ENCODE measurements around the gene SYT1. TPM values are rescaled to one million over a fixed set of nuclear protein-coding genes. Genes with fewer than 3 reads are reported as not detected.
A peak's percentile ranks its signal among the peaks of the same experiment; 100 is the strongest.

The SYT1 gene
- total RNA-seq, 1 donor from 2014 or later, result 33.2 TPM

DNA sequence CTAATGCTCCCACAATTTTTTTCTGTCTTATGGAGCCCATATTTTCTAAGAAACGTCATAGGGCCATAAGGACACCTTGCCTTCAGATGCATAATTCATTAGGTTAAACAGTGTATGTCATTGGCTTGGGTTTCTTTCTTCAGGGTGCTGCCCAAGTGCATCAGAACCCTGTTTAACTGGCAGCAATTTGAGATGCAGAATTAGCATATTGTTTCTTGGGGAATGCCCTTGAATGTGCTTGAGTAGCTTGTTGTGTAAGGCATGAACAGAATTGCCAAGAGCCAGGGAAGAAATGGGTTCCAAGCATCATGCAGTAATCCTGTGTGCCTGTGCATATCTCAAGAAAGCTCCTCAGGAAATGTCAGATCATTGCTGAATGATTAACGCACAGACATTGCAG is 277.2 kb downstream of the SYT1 start:
- Mint-ChIP-seq H3K4me1 (ENCODE audit: low read depth, unreplicated experiment) (peaks cover 3% of the 10 kb centered on the region), H3K27me3 (ENCODE audit: low read depth, unreplicated experiment) (no peaks in the 10 kb centered on the region), H3K36me3 (ENCODE audit: low read depth, unreplicated experiment) (no peaks in the 10 kb centered on the region), H3K4me3 (ENCODE audit: unreplicated experiment) (no peak overlapping the region), H3K9me3 (ENCODE audit: unreplicated experiment) (no peaks in the 10 kb centered on the region), H3K27ac (ENCODE audit: unreplicated experiment) (no peak overlapping the region)
- Histone ChIP-seq H3K79me2 (ENCODE audit: insufficient read depth, low read length) (no peaks in the 10 kb centered on the region), H3K9me3 (ENCODE audit: insufficient read depth, low read depth, low read length) (no peaks in the 10 kb centered on the region), H3K4me3 (ENCODE audit: insufficient read depth, low read depth, low read length) (no peak overlapping the region), H3K36me3 (ENCODE audit: insufficient read depth, low read length) (no peaks in the 10 kb centered on the region), H3K27me3 (ENCODE audit: insufficient read depth, low read length) (no peaks in the 10 kb centered on the region), H4K20me1 (ENCODE audit: insufficient read depth, low read length) (no peaks in the 10 kb centered on the region), H3K27ac (ENCODE audit: low read depth, low read length) (no peak overlapping the region), H2AFZ (ENCODE audit: low read depth, low read length) (no peak overlapping the region), H3K9ac (ENCODE audit: low read length) (no peak overlapping the region), H3K4me2 (ENCODE audit: low read length) (no peak overlapping the region), H3K4me1 (ENCODE audit: insufficient read depth, low read length) (no peaks in the 10 kb centered on the region)
- FAIRE-seq, result no peak
- no peak for DNase-seq (ENCODE audit: low read depth)
- TF ChIP-seq, protein P1, sequence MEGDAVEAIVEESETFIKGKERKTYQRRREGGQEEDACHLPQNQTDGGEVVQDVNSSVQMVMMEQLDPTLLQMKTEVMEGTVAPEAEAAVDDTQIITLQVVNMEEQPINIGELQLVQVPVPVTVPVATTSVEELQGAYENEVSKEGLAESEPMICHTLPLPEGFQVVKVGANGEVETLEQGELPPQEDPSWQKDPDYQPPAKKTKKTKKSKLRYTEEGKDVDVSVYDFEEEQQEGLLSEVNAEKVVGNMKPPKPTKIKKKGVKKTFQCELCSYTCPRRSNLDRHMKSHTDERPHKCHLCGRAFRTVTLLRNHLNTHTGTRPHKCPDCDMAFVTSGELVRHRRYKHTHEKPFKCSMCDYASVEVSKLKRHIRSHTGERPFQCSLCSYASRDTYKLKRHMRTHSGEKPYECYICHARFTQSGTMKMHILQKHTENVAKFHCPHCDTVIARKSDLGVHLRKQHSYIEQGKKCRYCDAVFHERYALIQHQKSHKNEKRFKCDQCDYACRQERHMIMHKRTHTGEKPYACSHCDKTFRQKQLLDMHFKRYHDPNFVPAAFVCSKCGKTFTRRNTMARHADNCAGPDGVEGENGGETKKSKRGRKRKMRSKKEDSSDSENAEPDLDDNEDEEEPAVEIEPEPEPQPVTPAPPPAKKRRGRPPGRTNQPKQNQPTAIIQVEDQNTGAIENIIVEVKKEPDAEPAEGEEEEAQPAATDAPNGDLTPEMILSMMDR (IDR thresholded peaks at IDR 0.05; ENCODE audit: insufficient read depth, low read depth, low read length), result no peak
- no peak for TF ChIP-seq EZH2 (IDR thresholded peaks at IDR 0.05; ENCODE audit: insufficient read depth, low read length)

DNA sequence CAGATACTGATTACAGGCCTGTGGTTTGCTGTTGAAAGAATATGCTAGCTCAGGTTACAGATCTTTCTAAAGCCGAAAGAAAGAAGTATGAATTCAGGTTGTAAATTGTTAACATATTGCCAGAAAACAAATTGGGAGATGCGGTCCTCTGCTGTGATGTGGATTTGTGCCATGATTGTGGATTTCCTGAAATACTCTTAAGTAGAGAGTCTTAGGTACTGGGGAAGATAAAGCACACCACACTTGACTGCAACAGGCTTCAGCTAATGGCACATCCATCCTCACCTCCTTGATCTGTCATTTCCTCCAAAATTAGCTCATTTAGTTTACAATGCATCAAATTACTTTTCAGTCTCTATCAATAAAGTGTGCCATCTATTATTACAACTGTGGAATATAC is 279.2 kb downstream of the SYT1 start:
- Histone ChIP-seq H4K20me1 (ENCODE audit: insufficient read depth, low read length) (no peaks in the 10 kb centered on the region), H3K9me3 (ENCODE audit: insufficient read depth, low read depth, low read length) (no peaks in the 10 kb centered on the region), H3K4me3 (ENCODE audit: insufficient read depth, low read depth, low read length) (no peak overlapping the region), H3K79me2 (ENCODE audit: insufficient read depth, low read length) (no peaks in the 10 kb centered on the region), H2AFZ (ENCODE audit: low read depth, low read length) (no peak overlapping the region), H3K27ac (ENCODE audit: low read depth, low read length) (no peak overlapping the region), H3K27me3 (ENCODE audit: insufficient read depth, low read length) (no peaks in the 10 kb centered on the region), H3K4me2 (ENCODE audit: low read length) (no peak overlapping the region), H3K9ac (ENCODE audit: low read length) (no peak overlapping the region), H3K36me3 (ENCODE audit: insufficient read depth, low read length) (no peaks in the 10 kb centered on the region), H3K4me1 (ENCODE audit: insufficient read depth, low read length) (no peaks in the 10 kb centered on the region)
- Mint-ChIP-seq H3K27me3 (ENCODE audit: low read depth, unreplicated experiment) (no peaks in the 10 kb centered on the region), H3K27ac (ENCODE audit: unreplicated experiment) (no peak overlapping the region), H3K36me3 (ENCODE audit: low read depth, unreplicated experiment) (no peaks in the 10 kb centered on the region), H3K4me3 (ENCODE audit: unreplicated experiment) (no peak overlapping the region), H3K9me3 (ENCODE audit: unreplicated experiment) (no peaks in the 10 kb centered on the region), H3K4me1 (ENCODE audit: low read depth, unreplicated experiment) (peaks cover 3% of the 10 kb centered on the region)
- FAIRE-seq (no peak), DNase-seq (ENCODE audit: low read depth) (peak; percentile 43)
- no peak for TF ChIP-seq EZH2 (IDR thresholded peaks at IDR 0.05; ENCODE audit: insufficient read depth, low read length)
- TF ChIP-seq, protein P1 (IDR thresholded peaks at IDR 0.05; ENCODE audit: insufficient read depth, low read depth, low read length), result no peak

DNA sequence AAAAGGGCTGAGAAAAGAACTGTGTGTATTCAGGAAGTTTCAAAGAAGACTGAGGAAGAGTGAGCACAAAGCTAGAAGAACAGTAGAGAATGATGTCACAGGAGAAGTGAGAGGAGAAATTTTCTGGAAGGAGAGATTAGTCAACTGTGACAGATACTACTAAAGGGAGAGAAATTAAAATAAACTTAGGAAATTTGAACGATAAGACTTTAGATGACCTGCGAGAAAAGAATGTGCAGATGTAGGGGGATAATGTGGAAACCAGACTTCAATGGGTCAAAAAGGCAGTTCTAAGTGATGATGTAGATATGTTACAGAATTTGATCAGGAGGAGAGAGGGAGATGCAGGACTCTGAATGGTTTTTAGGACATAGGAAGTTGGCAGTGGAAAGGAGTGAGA is 287.4 kb downstream of the SYT1 start:
- Histone ChIP-seq H3K4me1 (ENCODE audit: insufficient read depth, low read length) (no peaks in the 10 kb centered on the region), H4K20me1 (ENCODE audit: insufficient read depth, low read length) (no peaks in the 10 kb centered on the region), H3K79me2 (ENCODE audit: insufficient read depth, low read length) (no peaks in the 10 kb centered on the region), H3K27ac (ENCODE audit: low read depth, low read length) (no peak overlapping the region), H3K9ac (ENCODE audit: low read length) (no peak overlapping the region), H3K36me3 (ENCODE audit: insufficient read depth, low read length) (no peaks in the 10 kb centered on the region), H3K4me2 (ENCODE audit: low read length) (no peak overlapping the region), H3K9me3 (ENCODE audit: insufficient read depth, low read depth, low read length) (no peaks in the 10 kb centered on the region), H3K4me3 (ENCODE audit: insufficient read depth, low read depth, low read length) (no peak overlapping the region), H3K27me3 (ENCODE audit: insufficient read depth, low read length) (no peaks in the 10 kb centered on the region), H2AFZ (ENCODE audit: low read depth, low read length) (no peak overlapping the region)
- no peak for TF ChIP-seq EZH2 (IDR thresholded peaks at IDR 0.05; ENCODE audit: insufficient read depth, low read length)
- TF ChIP-seq, protein P1 (IDR thresholded peaks at IDR 0.05; ENCODE audit: insufficient read depth, low read depth, low read length), result no peak
- Mint-ChIP-seq H3K4me1 (ENCODE audit: low read depth, unreplicated experiment) (no peaks in the 10 kb centered on the region), H3K27ac (ENCODE audit: unreplicated experiment) (no peak overlapping the region), H3K27me3 (ENCODE audit: low read depth, unreplicated experiment) (no peaks in the 10 kb centered on the region), H3K36me3 (ENCODE audit: low read depth, unreplicated experiment) (no peaks in the 10 kb centered on the region), H3K4me3 (ENCODE audit: unreplicated experiment) (no peak overlapping the region), H3K9me3 (ENCODE audit: unreplicated experiment) (no peaks in the 10 kb centered on the region)
- FAIRE-seq (no peak), DNase-seq (ENCODE audit: low read depth) (peak; percentile 82)

Measured in astrocyte (in vitro differentiated cells and primary cell).